H1 (cell line): ENCODE measurements around the gene NCOA1. TPM values are rescaled to one million over a fixed set of nuclear protein-coding genes. Genes with fewer than 3 reads are reported as not detected.

Experiments used
- CTCF ChIA-PET: fragments of 300-600 bp; sonication (Branson Sonifier 250); formaldehyde crosslinking; loops from one replicate; lab custom pipeline; 2021; ENCODE audit not compliant: partially characterized antibody; lab: Charles Lee
- POLR2A ChIA-PET: fragments of 300-600 bp; sonication (Branson Sonifier 250); formaldehyde crosslinking; loops from one replicate; lab custom pipeline; 2021; ENCODE audit warnings: inconsistent platforms; ENCODE audit not compliant: partially characterized antibody; lab: Charles Lee
- DNase-seq, 2 experiments: peaks; one replicate each; pipeline versions ENCODE4 v3.0.0 to v3.0.0-alpha.2; 2010 to 2022; ENCODE audit warnings: low spot score in 2 of 2, low read depth in 1 of 2, mixed read lengths in 1 of 2
- FAIRE-seq: peaks from 2 replicates; lab custom pipeline; 2011; peaks lifted over from hg19 to GRCh38; lab: Jason Lieb, UNC
- H2AFZ ChIP-seq: 2 replicates; pipeline ENCODE4 v1.8.1; 2012; ENCODE audit warnings: low read length, inconsistent platforms
- H2AK5ac ChIP-seq: 2 replicates; pipeline ENCODE4 v1.6.1; 2013; ENCODE audit warnings: low read depth, low read length
- H2BK120ac ChIP-seq: replicated peaks from 2 replicates; pipeline ENCODE3; 2013; ENCODE audit warnings: low read depth, low read length, inconsistent platforms
- H2BK12ac ChIP-seq: 2 replicates; pipeline ENCODE4 v1.6.1; 2013; ENCODE audit warnings: low read depth, low read length
- H2BK15ac ChIP-seq: 2 replicates; pipeline ENCODE4 v1.6.1; 2013; ENCODE audit warnings: low read length
- H2BK20ac ChIP-seq: 2 replicates; pipeline ENCODE4 v1.6.1; 2013; ENCODE audit warnings: low read length
- H2BK5ac ChIP-seq: 2 replicates; pipeline ENCODE4 v1.6.1; 2013; ENCODE audit warnings: low read depth, low read length
- H3K14ac ChIP-seq: 2 replicates; pipeline ENCODE4 v1.6.1; 2013; ENCODE audit warnings: inconsistent platforms; ENCODE audit not compliant: insufficient read length
- H3K18ac ChIP-seq: 2 replicates; pipeline ENCODE4 v1.6.1; 2013; ENCODE audit warnings: low read length; ENCODE audit errors: extremely low read depth
- H3K23ac ChIP-seq: 2 replicates; pipeline ENCODE4 v1.6.1; 2013; ENCODE audit warnings: inconsistent platforms; ENCODE audit not compliant: insufficient read length
- H3K23me2 ChIP-seq: 2 replicates; pipeline ENCODE4 v1.6.1; 2013; ENCODE audit warnings: low read depth, low read length
- H3K27ac ChIP-seq: 2 replicates; pipeline ENCODE4 v1.6.1; 2011; ENCODE audit warnings: low read depth, low read length, inconsistent platforms
- H3K27me3 ChIP-seq, 4 experiments: replicated peaks in 1 of 4; 1 replicate in 1 of 4; 2 replicates in 3 of 4; pipeline versions ENCODE4 v1.6.1 to v1.8.1; 2011 to 2013; ENCODE audit warnings: low read length in 3 of 4, mild to moderate bottlenecking in 3 of 4, inconsistent platforms in 2 of 4, mixed read lengths in 2 of 4, moderate library complexity in 1 of 4; ENCODE audit not compliant: control insufficient read depth in 3 of 4, insufficient read depth in 3 of 4; ENCODE audit errors: extremely low read depth in 1 of 4
- H3K36me3 ChIP-seq, 4 experiments: 2 replicates each; pipeline versions ENCODE4 v1.6.1 to v1.8.1; 2011 to 2013; ENCODE audit warnings: mild to moderate bottlenecking in 4 of 4, low read length in 3 of 4, moderate library complexity in 2 of 4, control low read depth in 1 of 4, inconsistent platforms in 1 of 4; ENCODE audit not compliant: insufficient read depth in 4 of 4, control insufficient read depth in 2 of 4
- H3K4ac ChIP-seq: replicated peaks from 2 replicates; pipeline ENCODE3; 2013; ENCODE audit warnings: low read length, low read depth, mixed read lengths, inconsistent platforms; ENCODE audit not compliant: insufficient read length
- H3K4me1 ChIP-seq, 4 experiments: replicated peaks in 1 of 4; 1 replicate in 1 of 4; 2 replicates in 3 of 4; pipeline versions ENCODE4 v1.6.1 to v1.8.1; 2011 to 2013; ENCODE audit warnings: low read length in 3 of 4, inconsistent platforms in 2 of 4, mixed read lengths in 1 of 4; ENCODE audit not compliant: insufficient read depth in 4 of 4, control insufficient read depth in 3 of 4
- H3K4me2 ChIP-seq, 2 experiments: 2 replicates each; pipeline versions ENCODE4 v1.6.1 to v1.8.1; 2011 to 2013; ENCODE audit warnings: low read depth in 2 of 2, low read length in 2 of 2, control low read depth in 1 of 2, inconsistent platforms in 1 of 2, mild to moderate bottlenecking in 1 of 2; ENCODE audit not compliant: insufficient read depth in 1 of 2
- H3K4me3 ChIP-seq, 4 experiments: fragments of 200-600, 300-600 bp in 1 of 4; sonication (generic), shearing (Covaris generic), sonication (Bioruptor Twin) in 1 of 4; 2 replicates each; pipeline versions ENCODE4 v1.5.1 to v1.8.1; 2011 to 2016; ENCODE audit warnings: low read length in 4 of 4, low read depth in 3 of 4, control low read depth in 2 of 4, inconsistent platforms in 2 of 4, mild to moderate bottlenecking in 2 of 4, mixed read lengths in 1 of 4, moderate library complexity in 1 of 4; ENCODE audit not compliant: insufficient read depth in 2 of 4; ENCODE audit errors: extremely low read depth in 1 of 4
- H3K56ac ChIP-seq: replicated peaks from 2 replicates; pipeline ENCODE3; 2013; ENCODE audit warnings: low read depth, mild to moderate bottlenecking, mixed read lengths, low read length, inconsistent platforms; ENCODE audit not compliant: insufficient read length
- H3K79me1 ChIP-seq: 2 replicates; pipeline ENCODE4 v1.6.1; 2013; ENCODE audit warnings: low read depth, low read length, control low read depth
- H3K79me2 ChIP-seq, 2 experiments: 2 replicates each; pipeline versions ENCODE4 v1.6.1 to v1.8.1; 2012 to 2013; ENCODE audit warnings: low read length in 2 of 2, mild to moderate bottlenecking in 2 of 2, inconsistent platforms in 1 of 2; ENCODE audit not compliant: insufficient read depth in 2 of 2, control insufficient read depth in 1 of 2
- H3K9ac ChIP-seq, 4 experiments: replicated peaks in 1 of 4; 1 replicate in 1 of 4; 2 replicates in 3 of 4; pipeline versions ENCODE4 v1.6.1 to v1.8.1; 2011 to 2013; ENCODE audit warnings: low read depth in 3 of 4, low read length in 3 of 4, control low read depth in 2 of 4, mild to moderate bottlenecking in 2 of 4, moderate library complexity in 2 of 4, inconsistent platforms in 1 of 4; ENCODE audit errors: extremely low read depth in 1 of 4
- H3K9me3 ChIP-seq, 2 experiments: 2 replicates each; pipeline versions ENCODE4 v1.6.1 to v1.8.1; 2012 to 2013; ENCODE audit warnings: mild to moderate bottlenecking in 2 of 2, moderate library complexity in 2 of 2, control low read depth in 1 of 2, inconsistent platforms in 1 of 2, low read depth in 1 of 2, low read length in 1 of 2, mixed read lengths in 1 of 2; ENCODE audit not compliant: insufficient read depth in 2 of 2
- H4K20me1 ChIP-seq, 2 experiments: replicated peaks in 1 of 2; 2 replicates each; pipeline versions ENCODE3 to v1.8.1; 2011 to 2013; ENCODE audit warnings: inconsistent platforms in 2 of 2, low read length in 2 of 2, mild to moderate bottlenecking in 1 of 2; ENCODE audit not compliant: insufficient read depth in 2 of 2, control insufficient read depth in 1 of 2
- H4K5ac ChIP-seq: 2 replicates; pipeline ENCODE4 v1.6.1; 2013; ENCODE audit warnings: low read length, low read depth, mixed read lengths, inconsistent platforms; ENCODE audit not compliant: insufficient read length
- H4K8ac ChIP-seq: 2 replicates; pipeline ENCODE4 v1.8.0; 2013; ENCODE audit warnings: mild to moderate bottlenecking, moderate library complexity, low read length, inconsistent platforms; ENCODE audit not compliant: insufficient read depth; ENCODE audit errors: extremely low read depth
- H4K91ac ChIP-seq: replicated peaks from 2 replicates; pipeline ENCODE3; 2013; ENCODE audit warnings: low read length, mixed read lengths, inconsistent platforms; ENCODE audit not compliant: insufficient read length
- ATF2 ChIP-seq: IDR thresholded peaks from 2 replicates; pipeline ENCODE4 v1.6.1; 2012; ENCODE audit warnings: low read length, inconsistent platforms
- CBX8 ChIP-seq: fragments of 300-800, 300-1000 bp; sonication (generic); IDR thresholded peaks from 2 replicates; pipeline ENCODE4 v1.7.1; 2016; ENCODE audit warnings: low read depth, low read length, borderline replicate concordance
- CTCF ChIP-seq, 3 experiments: IDR thresholded peaks; 1 replicate in 2 of 3; 2 replicates in 1 of 3; pipeline versions ENCODE4 v1.5.1 to v1.6.1; 2011; ENCODE audit warnings: low read length in 3 of 3, mild to moderate bottlenecking in 3 of 3, inconsistent platforms in 2 of 3, low read depth in 1 of 3, moderate library complexity in 1 of 3; ENCODE audit not compliant: insufficient read depth in 1 of 3; ENCODE audit errors: control extremely low read depth in 1 of 3
- JUND ChIP-seq: IDR thresholded peaks from 2 replicates; pipeline ENCODE4 v1.6.1; 2011; ENCODE audit warnings: mild to moderate bottlenecking, improper control_type of control experiment, low read length
- NRF1 ChIP-seq: IDR thresholded peaks from 2 replicates; pipeline ENCODE4 v1.6.1; 2011; ENCODE audit warnings: mild to moderate bottlenecking, low read depth, low read length, improper control_type of control experiment
- RXRA ChIP-seq: IDR thresholded peaks from 2 replicates; pipeline ENCODE4 v1.6.1; 2011; ENCODE audit warnings: low read depth, mild to moderate bottlenecking, low read length, moderate library complexity; ENCODE audit not compliant: insufficient read depth
- SIRT6 ChIP-seq: IDR thresholded peaks from one replicate; pipeline ENCODE4 v1.7.1; 2012; ENCODE audit warnings: low read length, inconsistent platforms
- SP1 ChIP-seq: IDR thresholded peaks from 2 replicates; pipeline ENCODE4 v1.6.1; 2011; ENCODE audit warnings: low read depth, low read length
- SP2 ChIP-seq: IDR thresholded peaks from 2 replicates; pipeline ENCODE4 v1.6.1; 2012; ENCODE audit warnings: mild to moderate bottlenecking, low read length, inconsistent platforms
- SP4 ChIP-seq: IDR thresholded peaks from 2 replicates; pipeline ENCODE4 v1.6.1; 2012; ENCODE audit warnings: low read length, inconsistent platforms
- YY1 ChIP-seq: IDR thresholded peaks from 2 replicates; pipeline ENCODE4 v1.6.1; 2011; ENCODE audit warnings: low read depth, mild to moderate bottlenecking, low read length
- WGBS, 2 experiments: shearing (Covaris generic) in 1 of 2; methylation state at CpG; one replicate each; pipeline versions ENCODE4 v1.1.6 to v1.1.7; 2013 to 2015; ENCODE audit warnings: low lambda C conversion rate in 2 of 2, mixed read lengths in 2 of 2, inconsistent platforms in 1 of 2, low coverage in 1 of 2, missing lambda C conversion rate in 1 of 2; ENCODE audit not compliant: insufficient replicate concordance in 2 of 2, insufficient coverage in 1 of 2, insufficient read length in 1 of 2; ENCODE audit errors: extremely low coverage in 1 of 2, missing lambda C conversion rate in 1 of 2; 5-methylcytosine and 5-hydroxymethylcytosine counted together
- polyA plus RNA-seq, 7 experiments: library from polyadenylated mRNA; depleted of rRNA in 3 of 7; stranded (reverse) in 5 of 7; unstranded in 2 of 7; fragments of >200 nt in 5 of 7; fragments of 200-250 nt in 2 of 7; gene quantifications; 1 replicate in 5 of 7; 2 replicates in 1 of 7; 4 replicates in 1 of 7; pipeline versions ENCODE4 v1.2.1 to v1.2.3, GENCODE V29; 2011 to 2013; ENCODE audit warnings: missing spikeins in 2 of 7, mixed read lengths in 2 of 7
- total RNA-seq: library from RNA; stranded (reverse); fragmentation: NEBNext Ultra II Directional; extraction: Animal tissue kit (Norgen Biotek cat#: 25700); gene quantifications from 2 replicates; pipeline ENCODE4 v1.2.1, GENCODE V29; 2021

NCOA1 gene
- total and polyA plus RNA-seq, 2 of the 8 experiments (the other 6 are each of a cell fraction or from before 2014, with no cell fraction given): 12.8 to 17.9 TPM

DNA sequence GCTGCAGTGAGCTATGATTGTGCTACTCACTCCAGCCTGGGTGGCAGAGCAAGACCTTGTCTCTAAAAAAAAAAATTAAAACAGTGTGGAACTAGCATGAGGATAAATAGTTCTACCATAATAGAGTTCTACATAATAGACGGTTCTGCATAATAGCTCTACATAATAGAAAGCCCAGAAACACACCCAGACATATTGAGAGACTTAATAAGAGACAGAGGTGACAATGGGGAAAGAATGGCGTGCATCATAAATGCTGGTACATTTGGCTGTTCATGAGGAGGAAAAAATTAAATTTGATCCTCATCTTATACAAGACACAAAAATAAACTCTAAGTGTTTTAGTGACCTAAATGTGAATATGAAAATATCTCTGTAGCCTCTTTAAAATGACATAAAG, 243.7 kb downstream of the NCOA1 start:
- Histone ChIP-seq H2BK20ac (no peak overlapping the region), H3K9ac (no peak overlapping the region), H3K9me3 (no peaks in the 10 kb centered on the region), H3K4me1 (no peaks in the 10 kb centered on the region), H2BK5ac (no peak overlapping the region), H3K4ac (no peak overlapping the region), H3K27me3 (no peaks in the 10 kb centered on the region), H4K20me1 (no peaks in the 10 kb centered on the region), H3K56ac (no peak overlapping the region), H3K36me3 (no peaks in the 10 kb centered on the region), H2AFZ (no peak overlapping the region), H4K8ac (no peak overlapping the region), H3K4me2 (no peak overlapping the region), H2BK12ac (no peak overlapping the region), H3K14ac (no peak overlapping the region), H3K79me1 (no peaks in the 10 kb centered on the region), H3K18ac (no peak overlapping the region), H4K5ac (no peak overlapping the region), H3K79me2 (no peaks in the 10 kb centered on the region), H2BK120ac (no peak overlapping the region), H3K23ac (no peak overlapping the region), H2AK5ac (no peak overlapping the region), H3K27ac (no peak overlapping the region), H3K4me3 (no peak overlapping the region), H4K91ac (no peak overlapping the region), H2BK15ac (no peak overlapping the region), H3K23me2 (no peaks in the 10 kb centered on the region)
- FAIRE-seq (no peak), DNase-seq (no peak)
- CTCF ChIA-PET: interaction anchor here (0.6 kb wide), 3 partner anchors 8 to 322 kb away, joined by 3 to 4 read pairs (median 3); no protein-coding TSS in a partner anchor
- 92% methylated on average over 2 of the region's 2 CpGs; no CpG with 5 or more reads in 1 of the 2 experiments for WGBS, 2 experiments
- POLR2A ChIA-PET: no interaction called here
- no peak for TF ChIP-seq RXRA
- no peak for TF ChIP-seq SP1
- no peak for TF ChIP-seq JUND
- no peak for TF ChIP-seq CBX8
- no peak for TF ChIP-seq NRF1
- no peak for TF ChIP-seq SP4
- no peak for TF ChIP-seq YY1
- no peak for TF ChIP-seq SP2
- no peak for TF ChIP-seq ATF2
- TF ChIP-seq SIRT6: no peak
- TF ChIP-seq CTCF (IDR thresholded peaks at IDR 0.05; ENCODE audit: control extremely low read depth in 1 of 3, insufficient read depth in 1 of 3, low read depth in 1 of 3, low read length in 3 of 3): no peak
